Measurements from ENCODE around the gene VIL1. TPM values are rescaled to one million over a fixed set of nuclear protein-coding genes. Genes with fewer than 3 reads are reported as not detected.

Gene VIL1
- total RNA-seq, 4 donors from 2014 or later = 177 to 541 (median 285) TPM

GRCh38 chr2:218374795-218375194, 44.1 kb upstream of the VIL1 start:
- in situ Hi-C loops (cut with MboI; ENCODE audit: low pct_ligation_motif_present in 1 of 4, low pct_unique_long_range_greater_than_20kb in 1 of 4, low sequenced_read_pairs in 3 of 4) (loop anchor here in 3 of 4 donors (25.0 kb wide), 2 partner anchors 87 to 187 kb away; partner anchors contain the start of gene TMBIM1 (in 2 of the 3)), intact Hi-C loops (cut with DNase I; ENCODE audit: low total_unique reads) (loop anchor here (10.0 kb wide), 1 partner anchor 190 kb away; no protein-coding TSS in a partner anchor)
- peak overlapping the region in 2 of 4 donors; percentile 39 to 70 for H3K27ac ChIP-seq
- H3K36me3 ChIP-seq = no peaks in the 10 kb centered on the region
- no peaks in the 10 kb centered on the region for H3K27me3 ChIP-seq
- H3K4me3 ChIP-seq = no peak overlapping the region
- no peak for DNase-seq
- 27 to 48% methylated on average over 3 to 4 of the region's 4 CpGs for WGBS, 2 donors (ENCODE audit: low coverage in 1 of 2)
- H3K9me3 ChIP-seq = no peaks in the 10 kb centered on the region
- no peak for TF ChIP-seq CTCF (IDR thresholded peaks at IDR 0.05)
- no peak for TF ChIP-seq EP300 (IDR thresholded peaks at IDR 0.05; ENCODE audit: low read depth)
- no peak for TF ChIP-seq POLR2AphosphoS5 (IDR thresholded peaks at IDR 0.05)
- H3K4me1 ChIP-seq = peaks cover 0 to 2% (median 0%) of the 10 kb centered on the region in 4 donors

- WGBS, 2 donors (ENCODE audit: low coverage in 1 of 2) = 15 to 26% methylated on average over 2 of the region's 2 CpGs
- H3K4me1 ChIP-seq = peaks cover 0 to 2% (median 0%) of the 10 kb centered on the region in 4 donors
- no peaks in the 10 kb centered on the region for H3K27me3 ChIP-seq
- in situ Hi-C loops (cut with MboI; ENCODE audit: low pct_ligation_motif_present in 1 of 4, low pct_unique_long_range_greater_than_20kb in 1 of 4, low sequenced_read_pairs in 3 of 4) = loop anchor here in 3 of 4 donors (25.0 kb wide), 2 partner anchors 88 to 188 kb away; partner anchors contain the start of gene TMBIM1 (in 2 of the 3)
- intact Hi-C loops (cut with DNase I; ENCODE audit: low total_unique reads) = loop anchor here (10.0 kb wide), 1 partner anchor 190 kb away; no protein-coding TSS in a partner anchor
- H3K27ac ChIP-seq = peak overlapping the region in 3 of 4 donors; percentile 16 to 70 (median 39)
- TF ChIP-seq POLR2A (IDR thresholded peaks at IDR 0.05) = no peak
- TF ChIP-seq EP300 (IDR thresholded peaks at IDR 0.05; ENCODE audit: low read depth) = peak; percentile 34
- TF ChIP-seq POLR2AphosphoS5 (IDR thresholded peaks at IDR 0.05) = peak in 2 of 3 donors; percentile 56 to 75
- no peaks in the 10 kb centered on the region for H3K9me3 ChIP-seq
- no peak overlapping the region for H3K4me3 ChIP-seq
- no peaks in the 10 kb centered on the region for H3K36me3 ChIP-seq
- DNase-seq = no peak
These were observed 43.7 kb upstream of the VIL1 start for GRCh38 chr2:218375212-218375611.

GRCh38 chr2:218378053-218378452, 40.9 kb upstream of the VIL1 start:
- intact Hi-C loops (cut with DNase I; ENCODE audit: low total_unique reads) = loop anchor here (10.0 kb wide), 1 partner anchor 193 kb away; no protein-coding TSS in a partner anchor
- H3K4me1 ChIP-seq = peaks cover 0 to 2% (median 0%) of the 10 kb centered on the region in 4 donors
- H3K27ac ChIP-seq = no peak overlapping the region
- TF ChIP-seq POLR2AphosphoS5 (IDR thresholded peaks at IDR 0.05) (no peak), EP300 (IDR thresholded peaks at IDR 0.05; ENCODE audit: low read depth) (no peak), CTCF (IDR thresholded peaks at IDR 0.05) (no peak), POLR2A (IDR thresholded peaks at IDR 0.05) (no peak)
- in situ Hi-C loops (cut with MboI; ENCODE audit: low pct_ligation_motif_present in 1 of 4, low pct_unique_long_range_greater_than_20kb in 1 of 4, low sequenced_read_pairs in 3 of 4) = loop anchor here in 3 of 4 donors (25.0 kb wide), 2 partner anchors 91 to 191 kb away; partner anchors contain the start of gene TMBIM1 (in 2 of the 3)
- H3K9me3 ChIP-seq = no peaks in the 10 kb centered on the region
- no peaks in the 10 kb centered on the region for H3K36me3 ChIP-seq
- H3K27me3 ChIP-seq = no peaks in the 10 kb centered on the region
- no peak for DNase-seq
- no peak overlapping the region for H3K4me3 ChIP-seq
- WGBS, 2 donors (ENCODE audit: low coverage in 1 of 2) = 89% methylated on average over 5 of the region's 5 CpGs; no CpG with 5 or more reads in 1 of the 2 donors

GRCh38 chr2:218381916-218382366, 37.0 kb upstream of the VIL1 start, which contains the start of gene SLC11A1:
Gene SLC11A1 (plus strand): TSS chr2:218382273. CDS start chr2:218382369, 96 bp downstream.
- Histone ChIP-seq H3K4me1 (peaks cover 0 to under 1% (median 0%) of the 10 kb centered on the region in 4 donors), H3K27me3 (no peaks in the 10 kb centered on the region), H3K9me3 (no peaks in the 10 kb centered on the region), H3K27ac (peak within 1 kb of the TSS in 3 of 4 donors; percentile 14 to 43 (median 29)), H3K4me3 (no peak within 1 kb of the TSS), H3K36me3 (no peaks in the 10 kb centered on the region)
- DNase-seq = peak; percentile 32
- intact Hi-C loops (cut with DNase I; ENCODE audit: low total_unique reads) (no loop called here), in situ Hi-C loops (cut with MboI; ENCODE audit: low pct_ligation_motif_present in 1 of 4, low pct_unique_long_range_greater_than_20kb in 1 of 4, low sequenced_read_pairs in 3 of 4) (loop anchor here in 3 of 4 donors (25.0 kb wide), 2 partner anchors 95 to 195 kb away; partner anchors contain the start of gene TMBIM1 (in 2 of the 3))
- TF ChIP-seq POLR2AphosphoS5 (IDR thresholded peaks at IDR 0.05) (peak in 1 of 3 donors; percentile 40), CTCF (IDR thresholded peaks at IDR 0.05) (no peak), POLR2A (IDR thresholded peaks at IDR 0.05) (peak; percentile 45), EP300 (IDR thresholded peaks at IDR 0.05; ENCODE audit: low read depth) (peak; percentile 56)
- WGBS, 2 donors (ENCODE audit: low coverage in 1 of 2) = 70 to 74% methylated on average over 4 to 13 of the region's 13 CpGs
